Measurements from ENCODE around the gene TEAD1.

- no peak for TF ChIP-seq CTCF (IDR thresholded peaks at IDR 0.05 in 2 of 3, conservative IDR thresholded peaks at IDR 0.05 in 1 of 3; ENCODE audit: control insufficient read depth in 2 of 3, extremely low read depth in 1 of 3, insufficient read depth in 1 of 3, low read depth in 3 of 3, low read length in 3 of 3)
- TF ChIP-seq NRF1 (conservative IDR thresholded peaks at IDR 0.05; ENCODE audit: low read depth, low read length): no peak
- TF ChIP-seq ZBTB40 (IDR thresholded peaks at IDR 0.05; ENCODE audit: borderline replicate concordance): no peak
- TF ChIP-seq REST (IDR thresholded peaks at IDR 0.05; ENCODE audit: low read depth, low read length): no peak
- TF ChIP-seq TAF1 (IDR thresholded peaks at IDR 0.05; ENCODE audit: borderline replicate concordance, low read depth, low read length): no peak
- TF ChIP-seq, protein P1, sequence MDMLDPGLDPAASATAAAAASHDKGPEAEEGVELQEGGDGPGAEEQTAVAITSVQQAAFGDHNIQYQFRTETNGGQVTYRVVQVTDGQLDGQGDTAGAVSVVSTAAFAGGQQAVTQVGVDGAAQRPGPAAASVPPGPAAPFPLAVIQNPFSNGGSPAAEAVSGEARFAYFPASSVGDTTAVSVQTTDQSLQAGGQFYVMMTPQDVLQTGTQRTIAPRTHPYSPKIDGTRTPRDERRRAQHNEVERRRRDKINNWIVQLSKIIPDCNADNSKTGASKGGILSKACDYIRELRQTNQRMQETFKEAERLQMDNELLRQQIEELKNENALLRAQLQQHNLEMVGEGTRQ (IDR thresholded peaks at IDR 0.05; ENCODE audit: borderline replicate concordance, low read depth, low read length): no peak
- TF ChIP-seq CBFB (IDR thresholded peaks at IDR 0.05; ENCODE audit: low read depth): no peak
- no peak for TF ChIP-seq KDM1A (IDR thresholded peaks at IDR 0.05; ENCODE audit: borderline replicate concordance)
- no peak for TF ChIP-seq TCF7 (IDR thresholded peaks at IDR 0.05; ENCODE audit: borderline replicate concordance)
- no peak for TF ChIP-seq ETV6 (conservative IDR thresholded peaks at IDR 0.05 in 1 of 2, IDR thresholded peaks at IDR 0.05 in 1 of 2; ENCODE audit: borderline replicate concordance in 1 of 2, low read depth in 1 of 2)
- TF ChIP-seq ZBTB11 (CRISPR knock-in tag; IDR thresholded peaks at IDR 0.05): no peak
- TF ChIP-seq TCF12 (IDR thresholded peaks at IDR 0.05; ENCODE audit: low read depth, low read length): no peak
- no peak for TF ChIP-seq RAD21 (IDR thresholded peaks at IDR 0.05; ENCODE audit: insufficient read depth, low read depth, low read length)
- TF ChIP-seq KAT2A (conservative IDR thresholded peaks at IDR 0.05; ENCODE audit: control insufficient read depth, low read depth, low read length): no peak
These were observed 153.9 kb downstream of the TEAD1 start for GRCh38 chr11:12827929-12828812.
